Liver (tissue), 9 donors: ENCODE results near the gene PLA2G4D. TPM values are rescaled to one million over a fixed set of nuclear protein-coding genes. Genes with fewer than 3 reads are reported as not detected.

Experiments
- DNase-seq: peaks from one replicate; pipeline ENCODE4 v3.0.0-alpha.2; 2017; ENCODE audit warnings: low spot score
- H3K27ac ChIP-seq, 2 donors: one replicate each; pipeline ENCODE4 v1.7.0; 2013; ENCODE audit warnings: inconsistent platforms in 2 of 2, low read length in 2 of 2, control low read depth in 1 of 2, low read depth in 1 of 2, mild to moderate bottlenecking in 1 of 2
- H3K27me3 ChIP-seq, 4 donors: one replicate each; pipeline versions ENCODE4 v1.6.1 to v1.7.0; 2013; ENCODE audit warnings: low read length in 3 of 4, inconsistent platforms in 1 of 4, mild to moderate bottlenecking in 1 of 4, moderate library complexity in 1 of 4; ENCODE audit not compliant: control insufficient read depth in 4 of 4, insufficient read depth in 4 of 4
- H3K36me3 ChIP-seq, 4 donors: one replicate each; pipeline versions ENCODE4 v1.6.1 to v1.7.0; 2013; ENCODE audit warnings: low read length in 3 of 4, mild to moderate bottlenecking in 3 of 4, low read depth in 1 of 4, moderate library complexity in 1 of 4; ENCODE audit not compliant: control insufficient read depth in 4 of 4, insufficient read depth in 3 of 4
- H3K4me1 ChIP-seq, 4 donors: one replicate each; pipeline versions ENCODE4 v1.6.1 to v1.7.0; 2013; ENCODE audit warnings: low read length in 3 of 4, mild to moderate bottlenecking in 3 of 4, moderate library complexity in 1 of 4; ENCODE audit not compliant: control insufficient read depth in 4 of 4, insufficient read depth in 4 of 4
- H3K4me3 ChIP-seq, 3 donors: one replicate each; pipeline versions ENCODE4 v1.6.1 to v1.7.0; 2013; ENCODE audit warnings: low read length in 3 of 3, control low read depth in 1 of 3, low read depth in 1 of 3, mild to moderate bottlenecking in 1 of 3
- H3K9ac ChIP-seq, 2 donors: one replicate each; pipeline ENCODE4 v1.7.0; 2013; ENCODE audit warnings: low read length in 2 of 2, mild to moderate bottlenecking in 2 of 2, moderate library complexity in 2 of 2, control low read depth in 1 of 2, low read depth in 1 of 2
- H3K9me3 ChIP-seq, 4 donors: one replicate each; pipeline versions ENCODE4 v1.6.1 to v1.7.0; 2013; ENCODE audit warnings: low read length in 3 of 4; ENCODE audit not compliant: control insufficient read depth in 4 of 4
- EGR1 ChIP-seq, 2 donors: IDR thresholded peaks; 2 replicates each; pipeline ENCODE4 v1.6.1; 2016 to 2018; ENCODE audit warnings: antibody characterized with exemption in 2 of 2, low read depth in 2 of 2
- FOXA1 ChIP-seq: IDR thresholded peaks from 2 replicates; pipeline ENCODE4 v1.6.1; 2016; ENCODE audit warnings: antibody characterized with exemption
- FOXA2 ChIP-seq: IDR thresholded peaks from 2 replicates; pipeline ENCODE4 v1.6.1; 2016; ENCODE audit warnings: antibody characterized with exemption
- GABPA ChIP-seq, 2 donors: IDR thresholded peaks in 1 of 2; conservative IDR thresholded peaks in 1 of 2; 2 replicates each; pipeline ENCODE4 v1.6.1; 2016; ENCODE audit warnings: antibody characterized with exemption in 2 of 2, mild to moderate bottlenecking in 1 of 2, moderate library complexity in 1 of 2
- HNF4A ChIP-seq, 2 donors: conservative IDR thresholded peaks; 2 replicates each; pipeline ENCODE4 v1.6.1; 2016; ENCODE audit warnings: antibody characterized with exemption in 2 of 2, mild to moderate bottlenecking in 2 of 2
- HNF4G ChIP-seq: IDR thresholded peaks from 2 replicates; pipeline ENCODE4 v1.6.1; 2016; ENCODE audit warnings: antibody characterized with exemption
- JUND ChIP-seq, 2 donors: IDR thresholded peaks; 2 replicates each; pipeline ENCODE4 v1.6.1; 2016; ENCODE audit warnings: antibody characterized with exemption in 2 of 2
- NR2F2 ChIP-seq: IDR thresholded peaks from 2 replicates; pipeline ENCODE4 v1.6.1; 2016; ENCODE audit warnings: antibody characterized with exemption
- RAD21 ChIP-seq, 2 donors: IDR thresholded peaks; 2 replicates each; pipeline ENCODE4 v1.6.1; 2016; ENCODE audit warnings: antibody characterized with exemption in 2 of 2, mild to moderate bottlenecking in 2 of 2
- RXRA ChIP-seq, 2 donors: IDR thresholded peaks; 2 replicates each; pipeline ENCODE4 v1.6.1; 2017 to 2018; ENCODE audit warnings: antibody characterized with exemption in 2 of 2, mild to moderate bottlenecking in 1 of 2
- SP1 ChIP-seq: IDR thresholded peaks from 2 replicates; pipeline ENCODE4 v1.6.1; 2018; ENCODE audit warnings: antibody characterized with exemption, mild to moderate bottlenecking
- TAF1 ChIP-seq: conservative IDR thresholded peaks from 2 replicates; pipeline ENCODE4 v1.6.1; 2016; ENCODE audit warnings: antibody characterized with exemption, mild to moderate bottlenecking
- YY1 ChIP-seq: IDR thresholded peaks from 2 replicates; pipeline ENCODE4 v1.6.1; 2016; ENCODE audit warnings: antibody characterized with exemption, mild to moderate bottlenecking
- WGBS: extraction: QIAGEN DNeasy Blood & Tissue Kit; methylation state at CpG from one replicate; pipeline ENCODE4 v1.1.7; 2013; 5-methylcytosine and 5-hydroxymethylcytosine counted together
- polyA plus RNA-seq, 2 donors: library from polyadenylated mRNA; stranded (reverse) in 1 of 2; unstranded in 1 of 2; fragments of 200-250 nt in 1 of 2; fragments of >200 nt in 1 of 2; fragmentation: Nextera tagmentation in 1 of 2; extraction: Ambion mirVana in 1 of 2; gene quantifications; one replicate each; pipeline versions ENCODE4 v1.2.1 to v1.2.3, GENCODE V29; 2013 to 2015
- total RNA-seq, 2 donors: library from RNA; depleted of rRNA; stranded (reverse); fragments of >200 nt; gene quantifications; one replicate each; pipeline ENCODE4 v1.2.3, GENCODE V29; 2014
- TF ChIP-seq, protein P1 (sequence below): IDR thresholded peaks from 2 replicates; pipeline ENCODE4 v1.6.1; 2016; ENCODE audit warnings: antibody characterized with exemption
- TF ChIP-seq, protein P2 (sequence below): IDR thresholded peaks from 2 replicates; pipeline ENCODE4 v1.6.1; 2016; ENCODE audit warnings: antibody characterized with exemption
- TF ChIP-seq, protein P3 (sequence below): IDR thresholded peaks from 2 replicates; pipeline ENCODE4 v1.6.1; 2016; ENCODE audit warnings: antibody characterized with exemption, mild to moderate bottlenecking
- TF ChIP-seq, protein P4 (sequence below): IDR thresholded peaks from 2 replicates; pipeline ENCODE4 v1.6.1; 2016; ENCODE audit warnings: antibody characterized with exemption
- TF ChIP-seq, protein P5 (sequence below): fragments of 150-350 bp; IDR thresholded peaks from 2 replicates; pipeline ENCODE4 v1.5.1; 2017; ENCODE audit warnings: improper control_type of control experiment, low read depth, low read length; ENCODE audit not compliant: missing input control
- donor health status: healthy.
- donor health status: healthy.
- donor health status: healthy.
- donor health status: healthy.
- donor health status: healthy.

The PLA2G4D gene
- total and polyA plus RNA-seq, 4 donors = not detected

DNA sequence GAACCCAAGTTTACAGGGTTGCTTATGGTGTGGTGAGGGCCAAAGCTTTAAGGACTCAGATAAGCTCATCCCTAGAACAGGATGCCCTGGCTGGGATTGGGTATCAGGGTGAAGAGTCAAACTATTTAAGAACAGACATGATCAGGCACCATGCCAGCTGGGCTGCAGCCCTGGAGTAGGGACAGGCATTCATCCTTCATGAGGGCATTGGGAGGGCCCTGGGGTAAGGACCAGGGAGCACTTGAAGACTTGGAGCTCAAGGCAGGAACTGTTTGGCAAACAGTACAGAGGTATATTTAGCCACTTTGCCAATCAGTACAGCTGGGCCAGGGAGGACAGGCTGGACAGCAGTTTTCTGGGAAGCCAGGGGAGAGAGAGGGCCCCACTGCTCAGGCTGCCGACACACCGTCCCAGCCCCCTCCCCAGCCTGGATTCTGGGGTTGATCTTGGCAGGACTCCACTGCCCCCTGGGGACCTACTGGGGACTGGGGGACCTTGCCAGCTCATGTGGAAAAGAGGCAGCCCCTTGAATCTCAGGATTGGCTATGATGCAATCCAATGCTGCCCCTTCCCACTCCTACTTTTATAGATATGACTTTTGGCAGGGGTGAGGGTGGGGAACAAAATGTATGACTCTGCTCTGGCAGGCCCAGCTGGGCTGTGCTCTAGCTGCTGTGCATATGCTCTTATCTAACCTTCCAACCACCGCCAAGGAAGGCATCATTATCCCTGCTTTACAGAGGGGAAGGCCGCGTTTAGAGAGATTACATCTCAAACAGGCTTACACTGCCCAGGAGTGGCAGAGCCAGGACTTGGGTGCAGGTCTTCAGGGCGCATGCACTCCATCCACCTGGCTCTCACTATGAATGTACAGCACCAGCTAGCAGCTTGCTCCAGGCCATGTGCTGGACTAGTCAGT is 75.8 kb downstream of the PLA2G4D start:
- no peaks in the 10 kb centered on the region for H3K9me3 ChIP-seq
- H3K27me3 ChIP-seq = no peaks in the 10 kb centered on the region
- no peak overlapping the region for H3K9ac ChIP-seq
- TF ChIP-seq RXRA (IDR thresholded peaks at IDR 0.05) = no peak
- no peak for TF ChIP-seq RAD21 (IDR thresholded peaks at IDR 0.05)
- TF ChIP-seq FOXA2 = no peak
- no peak for TF ChIP-seq FOXA1
- no peak for TF ChIP-seq YY1
- TF ChIP-seq, protein P1, sequence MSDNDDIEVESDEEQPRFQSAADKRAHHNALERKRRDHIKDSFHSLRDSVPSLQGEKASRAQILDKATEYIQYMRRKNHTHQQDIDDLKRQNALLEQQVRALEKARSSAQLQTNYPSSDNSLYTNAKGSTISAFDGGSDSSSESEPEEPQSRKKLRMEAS = no peak
- TF ChIP-seq GABPA (IDR thresholded peaks at IDR 0.05 in 1 of 2, conservative IDR thresholded peaks at IDR 0.05 in 1 of 2) = no peak
- TF ChIP-seq, protein P2, sequence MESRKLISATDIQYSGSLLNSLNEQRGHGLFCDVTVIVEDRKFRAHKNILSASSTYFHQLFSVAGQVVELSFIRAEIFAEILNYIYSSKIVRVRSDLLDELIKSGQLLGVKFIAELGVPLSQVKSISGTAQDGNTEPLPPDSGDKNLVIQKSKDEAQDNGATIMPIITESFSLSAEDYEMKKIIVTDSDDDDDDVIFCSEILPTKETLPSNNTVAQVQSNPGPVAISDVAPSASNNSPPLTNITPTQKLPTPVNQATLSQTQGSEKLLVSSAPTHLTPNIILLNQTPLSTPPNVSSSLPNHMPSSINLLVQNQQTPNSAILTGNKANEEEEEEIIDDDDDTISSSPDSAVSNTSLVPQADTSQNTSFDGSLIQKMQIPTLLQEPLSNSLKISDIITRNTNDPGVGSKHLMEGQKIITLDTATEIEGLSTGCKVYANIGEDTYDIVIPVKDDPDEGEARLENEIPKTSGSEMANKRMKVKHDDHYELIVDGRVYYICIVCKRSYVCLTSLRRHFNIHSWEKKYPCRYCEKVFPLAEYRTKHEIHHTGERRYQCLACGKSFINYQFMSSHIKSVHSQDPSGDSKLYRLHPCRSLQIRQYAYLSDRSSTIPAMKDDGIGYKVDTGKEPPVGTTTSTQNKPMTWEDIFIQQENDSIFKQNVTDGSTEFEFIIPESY = no peak
- TF ChIP-seq, protein P3, sequence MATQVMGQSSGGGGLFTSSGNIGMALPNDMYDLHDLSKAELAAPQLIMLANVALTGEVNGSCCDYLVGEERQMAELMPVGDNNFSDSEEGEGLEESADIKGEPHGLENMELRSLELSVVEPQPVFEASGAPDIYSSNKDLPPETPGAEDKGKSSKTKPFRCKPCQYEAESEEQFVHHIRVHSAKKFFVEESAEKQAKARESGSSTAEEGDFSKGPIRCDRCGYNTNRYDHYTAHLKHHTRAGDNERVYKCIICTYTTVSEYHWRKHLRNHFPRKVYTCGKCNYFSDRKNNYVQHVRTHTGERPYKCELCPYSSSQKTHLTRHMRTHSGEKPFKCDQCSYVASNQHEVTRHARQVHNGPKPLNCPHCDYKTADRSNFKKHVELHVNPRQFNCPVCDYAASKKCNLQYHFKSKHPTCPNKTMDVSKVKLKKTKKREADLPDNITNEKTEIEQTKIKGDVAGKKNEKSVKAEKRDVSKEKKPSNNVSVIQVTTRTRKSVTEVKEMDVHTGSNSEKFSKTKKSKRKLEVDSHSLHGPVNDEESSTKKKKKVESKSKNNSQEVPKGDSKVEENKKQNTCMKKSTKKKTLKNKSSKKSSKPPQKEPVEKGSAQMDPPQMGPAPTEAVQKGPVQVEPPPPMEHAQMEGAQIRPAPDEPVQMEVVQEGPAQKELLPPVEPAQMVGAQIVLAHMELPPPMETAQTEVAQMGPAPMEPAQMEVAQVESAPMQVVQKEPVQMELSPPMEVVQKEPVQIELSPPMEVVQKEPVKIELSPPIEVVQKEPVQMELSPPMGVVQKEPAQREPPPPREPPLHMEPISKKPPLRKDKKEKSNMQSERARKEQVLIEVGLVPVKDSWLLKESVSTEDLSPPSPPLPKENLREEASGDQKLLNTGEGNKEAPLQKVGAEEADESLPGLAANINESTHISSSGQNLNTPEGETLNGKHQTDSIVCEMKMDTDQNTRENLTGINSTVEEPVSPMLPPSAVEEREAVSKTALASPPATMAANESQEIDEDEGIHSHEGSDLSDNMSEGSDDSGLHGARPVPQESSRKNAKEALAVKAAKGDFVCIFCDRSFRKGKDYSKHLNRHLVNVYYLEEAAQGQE = no peak
- no peak for TF ChIP-seq NR2F2
- TF ChIP-seq, protein P4, sequence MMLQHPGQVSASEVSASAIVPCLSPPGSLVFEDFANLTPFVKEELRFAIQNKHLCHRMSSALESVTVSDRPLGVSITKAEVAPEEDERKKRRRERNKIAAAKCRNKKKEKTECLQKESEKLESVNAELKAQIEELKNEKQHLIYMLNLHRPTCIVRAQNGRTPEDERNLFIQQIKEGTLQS = no peak
- TF ChIP-seq, protein P5, sequence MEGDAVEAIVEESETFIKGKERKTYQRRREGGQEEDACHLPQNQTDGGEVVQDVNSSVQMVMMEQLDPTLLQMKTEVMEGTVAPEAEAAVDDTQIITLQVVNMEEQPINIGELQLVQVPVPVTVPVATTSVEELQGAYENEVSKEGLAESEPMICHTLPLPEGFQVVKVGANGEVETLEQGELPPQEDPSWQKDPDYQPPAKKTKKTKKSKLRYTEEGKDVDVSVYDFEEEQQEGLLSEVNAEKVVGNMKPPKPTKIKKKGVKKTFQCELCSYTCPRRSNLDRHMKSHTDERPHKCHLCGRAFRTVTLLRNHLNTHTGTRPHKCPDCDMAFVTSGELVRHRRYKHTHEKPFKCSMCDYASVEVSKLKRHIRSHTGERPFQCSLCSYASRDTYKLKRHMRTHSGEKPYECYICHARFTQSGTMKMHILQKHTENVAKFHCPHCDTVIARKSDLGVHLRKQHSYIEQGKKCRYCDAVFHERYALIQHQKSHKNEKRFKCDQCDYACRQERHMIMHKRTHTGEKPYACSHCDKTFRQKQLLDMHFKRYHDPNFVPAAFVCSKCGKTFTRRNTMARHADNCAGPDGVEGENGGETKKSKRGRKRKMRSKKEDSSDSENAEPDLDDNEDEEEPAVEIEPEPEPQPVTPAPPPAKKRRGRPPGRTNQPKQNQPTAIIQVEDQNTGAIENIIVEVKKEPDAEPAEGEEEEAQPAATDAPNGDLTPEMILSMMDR = no peak
- no peak for TF ChIP-seq HNF4A (conservative IDR thresholded peaks at IDR 0.05)
- TF ChIP-seq EGR1 (IDR thresholded peaks at IDR 0.05; ENCODE audit: low read depth in 2 of 2) = no peak
- TF ChIP-seq SP1 = no peak
- TF ChIP-seq HNF4G = no peak
- no peak for TF ChIP-seq TAF1
- TF ChIP-seq JUND (IDR thresholded peaks at IDR 0.05) = no peak
- no peaks in the 10 kb centered on the region for H3K4me1 ChIP-seq
- 69% methylated on average over 6 of the region's 6 CpGs for WGBS
- no peaks in the 10 kb centered on the region for H3K36me3 ChIP-seq
- DNase-seq = no peak
- H3K4me3 ChIP-seq = no peak overlapping the region
- no peak overlapping the region for H3K27ac ChIP-seq

Other genes starting within 250 kb of the PLA2G4D start
- 1 to 10 TPM in 1 of 2 donors, under 1 TPM in 1; 0.14 to 1.7 TPM for gene SPTBN5, start 200.5 kb downstream of the PLA2G4D start, total RNA-seq
- gene SPTBN5, start 200.5 kb downstream of the PLA2G4D start, polyA plus RNA-seq = under 1 TPM; 0.12 to 0.19 TPM
- gene EHD4, start 122.0 kb downstream of the PLA2G4D start, total RNA-seq = 1 to 10 TPM; 5.1 to 10.0 TPM
- 1 to 10 TPM; 3.3 to 7.3 TPM for gene EHD4, start 122.0 kb downstream of the PLA2G4D start, polyA plus RNA-seq
- not detected for gene PLA2G4E, start 73.5 kb downstream of the PLA2G4D start, total RNA-seq
- gene PLA2G4E, start 73.5 kb downstream of the PLA2G4D start, polyA plus RNA-seq = not detected
- not detected for gene PLA2G4F, start 62.1 kb upstream of the PLA2G4D start, total RNA-seq
- gene PLA2G4F, start 62.1 kb upstream of the PLA2G4D start, polyA plus RNA-seq = not detected
- 10 to 100 TPM; 22.0 to 41.2 TPM for gene VPS39, start 113.7 kb upstream of the PLA2G4D start, total RNA-seq
- gene VPS39, start 113.7 kb upstream of the PLA2G4D start, polyA plus RNA-seq = 10 to 100 TPM; 11.1 to 11.6 TPM
- 10 to 100 TPM in 1 of 2 donors, 1 to 10 TPM in 1; 7.0 to 28.9 TPM for gene GANC, start 178.6 kb upstream of the PLA2G4D start, total RNA-seq
- gene GANC, start 178.6 kb upstream of the PLA2G4D start, polyA plus RNA-seq = 10 to 100 TPM in 1 of 2 donors, 1 to 10 TPM in 1; 4.8 to 14.9 TPM
- gene TMEM87A, start 178.9 kb upstream of the PLA2G4D start, total RNA-seq = 10 to 100 TPM; 26.2 to 27.3 TPM
- gene TMEM87A, start 178.9 kb upstream of the PLA2G4D start, polyA plus RNA-seq = 10 to 100 TPM in 1 of 2 donors, 1 to 10 TPM in 1; 9.2 to 17.5 TPM